Mesenchymal stem cell (in vitro differentiated cells and primary cell): ENCODE results near the gene DCTN2.

Source experiments
- DNase-seq: peaks from one replicate; pipeline ENCODE4 v3.0.0-alpha.2; 2013
- H2AFZ ChIP-seq: one replicate; pipeline ENCODE4 v1.6.1; 2013; ENCODE audit warnings: low read depth, mild to moderate bottlenecking, control low read depth, inconsistent platforms, low read length, moderate library complexity
- H2AK5ac ChIP-seq: 2 replicates; pipeline ENCODE4 v1.6.1; 2013; ENCODE audit warnings: low read length, moderate library complexity, mild to moderate bottlenecking, inconsistent platforms; ENCODE audit not compliant: severe bottlenecking
- H2BK120ac ChIP-seq: one replicate; pipeline ENCODE4 v1.6.1; 2013; ENCODE audit warnings: low read depth, mild to moderate bottlenecking, inconsistent platforms, low read length, moderate library complexity
- H2BK12ac ChIP-seq, 2 experiments: one replicate each; pipeline ENCODE4 v1.6.1; 2013; ENCODE audit warnings: inconsistent platforms in 2 of 2, low read length in 2 of 2, mild to moderate bottlenecking in 2 of 2, moderate library complexity in 2 of 2, control low read depth in 1 of 2
- H2BK15ac ChIP-seq: one replicate; pipeline ENCODE4 v1.6.1; 2013; ENCODE audit warnings: mild to moderate bottlenecking, low read depth, inconsistent platforms; ENCODE audit not compliant: poor library complexity, severe bottlenecking
- H2BK5ac ChIP-seq: 2 replicates; pipeline ENCODE4 v1.6.1; 2013; ENCODE audit warnings: low read depth, mild to moderate bottlenecking, low read length, control low read depth, inconsistent platforms; ENCODE audit not compliant: poor library complexity, severe bottlenecking
- H3K14ac ChIP-seq, 2 experiments: one replicate each; pipeline ENCODE4 v1.6.1; 2013; ENCODE audit warnings: inconsistent platforms in 2 of 2, low read length in 2 of 2, control low read depth in 1 of 2, mild to moderate bottlenecking in 1 of 2, moderate library complexity in 1 of 2
- H3K18ac ChIP-seq, 2 experiments: one replicate each; pipeline ENCODE4 v1.6.1; 2013; ENCODE audit warnings: inconsistent platforms in 2 of 2, low read length in 2 of 2, control low read depth in 1 of 2, low read depth in 1 of 2, mild to moderate bottlenecking in 1 of 2
- H3K23ac ChIP-seq, 2 experiments: one replicate each; pipeline ENCODE4 v1.6.1; 2013; ENCODE audit warnings: inconsistent platforms in 2 of 2, low read length in 2 of 2, mild to moderate bottlenecking in 2 of 2, moderate library complexity in 2 of 2, control low read depth in 1 of 2
- H3K27ac ChIP-seq: 2 replicates; pipeline ENCODE4 v1.5.1; 2013; ENCODE audit warnings: mild to moderate bottlenecking, moderate library complexity, low read length, control low read depth, inconsistent platforms; ENCODE audit not compliant: poor library complexity, severe bottlenecking
- H3K27me3 ChIP-seq, 2 experiments: 2 replicates each; pipeline versions ENCODE4 v1.6.1 to v1.7.0; 2013; ENCODE audit warnings: low read length in 2 of 2, mild to moderate bottlenecking in 2 of 2, moderate library complexity in 2 of 2, control low read depth in 1 of 2, inconsistent platforms in 1 of 2; ENCODE audit not compliant: control insufficient read depth in 1 of 2, insufficient read depth in 1 of 2
- H3K36me3 ChIP-seq, 2 experiments: 2 replicates each; pipeline versions ENCODE4 v1.6.1 to v1.7.0; 2013; ENCODE audit warnings: low read length in 2 of 2, control low read depth in 1 of 2, inconsistent platforms in 1 of 2, low read depth in 1 of 2, mild to moderate bottlenecking in 1 of 2; ENCODE audit not compliant: insufficient read depth in 2 of 2, control insufficient read depth in 1 of 2
- H3K4ac ChIP-seq, 2 experiments: one replicate each; pipeline ENCODE4 v1.6.1; 2013; ENCODE audit warnings: inconsistent platforms in 2 of 2, low read length in 2 of 2, mild to moderate bottlenecking in 2 of 2, moderate library complexity in 2 of 2, control low read depth in 1 of 2, low read depth in 1 of 2
- H3K4me1 ChIP-seq: 2 replicates; pipeline ENCODE4 v1.6.1; 2013; ENCODE audit warnings: low read depth, low read length, control low read depth; ENCODE audit not compliant: control insufficient read depth, insufficient read depth
- H3K4me2 ChIP-seq: 2 replicates; pipeline ENCODE4 v1.6.1; 2013; ENCODE audit warnings: low read length, mild to moderate bottlenecking, inconsistent platforms; ENCODE audit not compliant: poor library complexity, severe bottlenecking
- H3K4me3 ChIP-seq, 2 experiments: 2 replicates each; pipeline versions ENCODE4 v1.5.1 to v1.7.0; 2013; ENCODE audit warnings: low read length in 2 of 2, mild to moderate bottlenecking in 2 of 2, control low read depth in 1 of 2, low read depth in 1 of 2; ENCODE audit not compliant: insufficient read depth in 1 of 2
- H3K79me1 ChIP-seq: replicated peaks from 2 replicates; pipeline ENCODE4 v1.6.1; 2013; ENCODE audit warnings: mild to moderate bottlenecking, control low read depth, low read length, inconsistent platforms; ENCODE audit not compliant: poor library complexity, severe bottlenecking
- H3K9ac ChIP-seq: 2 replicates; pipeline ENCODE4 v1.7.0; 2013; ENCODE audit warnings: mild to moderate bottlenecking, low read length, moderate library complexity
- H3K9me3 ChIP-seq: 2 replicates; pipeline ENCODE4 v1.7.0; 2013; ENCODE audit warnings: mild to moderate bottlenecking, low read length; ENCODE audit not compliant: control insufficient read depth
- H4K8ac ChIP-seq: one replicate; pipeline ENCODE4 v1.6.1; 2013; ENCODE audit warnings: inconsistent platforms, mild to moderate bottlenecking, low read length, moderate library complexity
- H4K91ac ChIP-seq: one replicate; pipeline ENCODE4 v1.6.1; 2013; ENCODE audit warnings: mild to moderate bottlenecking, low read length, inconsistent platforms
- WGBS: methylation state at CpG from one replicate; pipeline ENCODE4 v1.1.7; 2013; ENCODE audit warnings: mixed read lengths; 5-methylcytosine and 5-hydroxymethylcytosine counted together

Gene DCTN2

DNA sequence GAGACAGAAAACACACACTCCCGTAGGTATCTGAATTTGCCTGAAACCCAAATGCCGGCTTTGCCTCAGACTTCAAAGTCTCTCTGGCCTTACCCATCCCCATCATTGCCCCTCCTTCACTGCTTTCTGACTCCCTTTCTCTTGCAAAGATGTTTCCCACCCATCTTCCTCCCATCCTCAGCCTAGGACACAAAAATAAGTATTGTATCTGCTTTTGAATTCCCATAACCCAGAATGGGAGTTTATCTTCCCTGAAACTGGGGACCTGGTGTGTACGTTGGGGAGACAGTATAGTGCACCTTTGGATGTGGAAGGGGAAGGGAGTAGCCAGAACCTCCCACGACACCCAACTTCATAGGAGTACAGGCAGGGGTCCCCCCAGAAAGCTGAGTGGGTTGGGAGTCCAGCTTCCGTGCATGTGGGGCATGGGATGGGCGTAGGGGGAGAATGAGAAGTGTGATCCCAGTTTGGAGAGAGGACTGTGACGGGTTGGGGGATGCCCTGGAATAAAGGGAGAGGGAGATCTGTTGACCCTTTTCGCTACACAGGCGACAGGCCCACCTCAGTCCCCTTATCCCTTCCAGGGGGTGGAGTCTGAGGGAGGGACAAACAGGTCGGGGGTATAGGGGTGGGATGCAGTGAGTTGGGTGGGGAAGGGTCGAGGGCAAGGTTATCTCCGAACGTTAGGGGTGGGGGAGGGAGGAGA lies 2.4 kb upstream of the DCTN2 start:
- H3K9ac ChIP-seq = no peak overlapping the region
- peaks cover 0 to 14% of the 10 kb centered on the region in 2 experiments for H3K36me3 ChIP-seq
- no peak overlapping the region for H2AK5ac ChIP-seq
- DNase-seq = no peak
- peak overlapping the region; percentile 67 for H3K4me2 ChIP-seq
- no peak overlapping the region for H3K27ac ChIP-seq
- no peaks in the 10 kb centered on the region for H3K9me3 ChIP-seq
- no peak overlapping the region for H4K8ac ChIP-seq
- peaks cover 6% of the 10 kb centered on the region for H3K79me1 ChIP-seq
- no peak overlapping the region for H4K91ac ChIP-seq
- no peak overlapping the region for H2BK15ac ChIP-seq
- H3K23ac ChIP-seq = no peak overlapping the region
- H3K14ac ChIP-seq = no peak overlapping the region
- 52% methylated on average over 7 of the region's 13 CpGs for WGBS
- no peak overlapping the region for H2AFZ ChIP-seq
- H3K27me3 ChIP-seq = peaks cover 28 to 44% of the 10 kb centered on the region in 2 experiments
- peaks cover 27% of the 10 kb centered on the region for H3K4me1 ChIP-seq
- no peak overlapping the region for H3K18ac ChIP-seq
- no peak overlapping the region for H3K4ac ChIP-seq
- H3K4me3 ChIP-seq = peak overlapping the region; percentile 65 to 72
- H2BK120ac ChIP-seq = no peak overlapping the region
- no peak overlapping the region for H2BK12ac ChIP-seq
- H2BK5ac ChIP-seq = no peak overlapping the region

DNA sequence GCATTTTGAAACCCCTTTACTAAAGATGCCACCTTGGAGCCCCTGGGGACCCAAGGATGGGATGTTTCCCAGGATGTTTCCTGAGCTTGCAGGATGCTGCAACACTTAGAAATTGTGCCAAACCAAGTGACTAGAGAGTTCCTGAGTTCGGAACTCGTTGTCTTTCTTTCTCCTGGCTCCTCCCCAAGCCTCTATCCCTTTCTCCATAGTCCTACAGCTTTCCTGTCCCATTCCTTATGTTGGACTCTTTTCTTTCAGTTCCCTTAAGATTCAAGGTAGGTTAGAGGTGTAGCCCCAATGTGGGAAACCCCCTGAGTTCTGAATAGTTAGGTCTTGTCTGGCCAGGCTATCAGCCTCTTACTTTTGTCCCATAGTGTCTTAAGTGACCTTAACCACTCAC lies 1.5 kb upstream of the DCTN2 start:
- no peak overlapping the region for H3K9ac ChIP-seq
- no peak for DNase-seq
- no peak overlapping the region for H3K4me3 ChIP-seq
- no peak overlapping the region for H2BK120ac ChIP-seq
- WGBS = no CpG with 5 or more reads among the region's 2 CpGs
- no peak overlapping the region for H3K14ac ChIP-seq
- no peak overlapping the region for H3K4ac ChIP-seq
- H2AFZ ChIP-seq = no peak overlapping the region
- H2BK12ac ChIP-seq = no peak overlapping the region
- H3K27me3 ChIP-seq = peaks cover 24 to 35% of the 10 kb centered on the region in 2 experiments
- H2BK5ac ChIP-seq = no peak overlapping the region
- H2BK15ac ChIP-seq = no peak overlapping the region
- no peaks in the 10 kb centered on the region for H3K9me3 ChIP-seq
- H3K27ac ChIP-seq = no peak overlapping the region
- H3K36me3 ChIP-seq = peaks cover 1 to 17% of the 10 kb centered on the region in 2 experiments
- no peak overlapping the region for H2AK5ac ChIP-seq
- H4K8ac ChIP-seq = no peak overlapping the region
- H3K23ac ChIP-seq = no peak overlapping the region
- H3K18ac ChIP-seq = no peak overlapping the region
- no peak overlapping the region for H3K4me2 ChIP-seq
- H4K91ac ChIP-seq = no peak overlapping the region
- peaks cover 10% of the 10 kb centered on the region for H3K79me1 ChIP-seq
- peaks cover 27% of the 10 kb centered on the region for H3K4me1 ChIP-seq

- Histone ChIP-seq H4K91ac (no peak overlapping the region), H4K8ac (no peak overlapping the region), H3K27me3 (peaks cover 21 to 31% of the 10 kb centered on the region in 2 experiments)
These were observed 972 bp upstream of the DCTN2 start for GRCh38 chr12:57548013-57548315.

DNA sequence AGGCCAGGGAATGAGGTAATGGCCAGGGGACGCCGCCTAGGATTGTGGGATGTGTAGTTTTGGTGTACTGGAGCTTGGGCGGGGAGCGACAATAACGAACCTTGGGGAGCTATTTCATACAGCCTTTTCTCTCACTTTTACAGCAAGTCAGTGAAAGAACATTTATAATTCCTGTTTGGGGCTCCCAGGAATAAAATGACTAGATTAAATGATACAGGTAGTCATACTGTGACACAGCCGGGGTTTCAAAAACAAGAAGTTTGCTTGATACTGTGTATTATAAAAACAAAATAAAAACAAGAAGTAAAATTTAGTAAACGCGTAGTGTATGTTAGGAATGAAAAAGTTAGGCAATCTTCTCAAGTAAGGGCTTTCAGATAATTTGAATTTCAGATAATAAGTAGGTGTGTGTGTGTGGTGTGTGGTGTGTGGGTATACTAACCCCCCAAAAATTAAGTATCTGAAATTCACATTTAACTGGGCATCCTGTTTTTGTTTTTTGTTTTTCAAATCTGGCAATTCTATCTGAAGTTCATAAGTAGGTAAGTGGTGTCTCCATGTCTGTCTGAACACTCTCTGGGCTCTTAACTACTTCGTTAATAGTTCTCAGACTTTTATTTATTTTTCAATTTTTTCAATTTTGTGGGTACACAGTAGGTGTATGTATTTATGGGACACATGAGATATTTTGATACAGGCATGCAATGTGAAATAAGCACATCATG lies 458 bp upstream of the DCTN2 start:
- Histone ChIP-seq H3K18ac (no peak overlapping the region), H4K91ac (no peak overlapping the region), H3K14ac (no peak overlapping the region), H2BK12ac (no peak overlapping the region), H3K9ac (peak overlapping the region; percentile 92), H3K4me1 (peaks cover 20% of the 10 kb centered on the region), H4K8ac (no peak overlapping the region), H3K4me3 (peak overlapping the region in 1 of 2 experiments; percentile 89), H2BK120ac (no peak overlapping the region), H3K23ac (no peak overlapping the region), H3K27me3 (peaks cover 21 to 31% of the 10 kb centered on the region in 2 experiments), H3K4me2 (peak overlapping the region; percentile 19), H3K36me3 (peaks cover 3 to 23% of the 10 kb centered on the region in 2 experiments), H2AFZ (no peak overlapping the region), H2BK5ac (no peak overlapping the region), H2BK15ac (no peak overlapping the region), H3K9me3 (no peaks in the 10 kb centered on the region), H3K27ac (no peak overlapping the region), H3K4ac (no peak overlapping the region), H2AK5ac (no peak overlapping the region), H3K79me1 (peaks cover 11% of the 10 kb centered on the region)
- DNase-seq = no peak
- 6% methylated on average over 2 of the region's 9 CpGs for WGBS

More at GRCh38 chr12:57548013-57548315, 972 bp upstream of the DCTN2 start:
- no peak overlapping the region for H2BK120ac ChIP-seq
- no peak overlapping the region for H3K14ac ChIP-seq
- DNase-seq = no peak
- no peaks in the 10 kb centered on the region for H3K9me3 ChIP-seq
- no CpG with 5 or more reads among the region's 2 CpGs for WGBS
- no peak overlapping the region for H2BK15ac ChIP-seq
- H3K27ac ChIP-seq = no peak overlapping the region
- H3K4me3 ChIP-seq = no peak overlapping the region
- H2BK12ac ChIP-seq = no peak overlapping the region
- H2AFZ ChIP-seq = no peak overlapping the region
- no peak overlapping the region for H2BK5ac ChIP-seq
- no peak overlapping the region for H2AK5ac ChIP-seq
- H3K9ac ChIP-seq = no peak overlapping the region
- H3K79me1 ChIP-seq = peaks cover 11% of the 10 kb centered on the region
- no peak overlapping the region for H3K18ac ChIP-seq
- no peak overlapping the region for H3K4ac ChIP-seq
- H3K23ac ChIP-seq = no peak overlapping the region
- peaks cover 24% of the 10 kb centered on the region for H3K4me1 ChIP-seq
- peaks cover 3 to 19% of the 10 kb centered on the region in 2 experiments for H3K36me3 ChIP-seq
- H3K4me2 ChIP-seq = no peak overlapping the region
